HG03342 (cell line): ENCODE data around the gene SEC24A.
"Not testable (repeated sequence)": the region's sequence is repeated elsewhere in the genome, so short reads cannot be mapped to it uniquely, and the experiment has no call there.

Experiments
- ATAC-seq: cut with Tn5 transposase; IDR thresholded peaks from one replicate; pipeline ENCODE4 v1.9.1; 2021; ENCODE audit warnings: mild to moderate bottlenecking, moderate library complexity; ENCODE audit not compliant: unreplicated experiment

The SEC24A gene

GRCh38 chr5:134738963-134739661, 90.5 kb downstream of the SEC24A start:
- ATAC-seq: peak; percentile 25

- ATAC-seq: no peak
These were observed 92.5 kb downstream of the SEC24A start for GRCh38 chr5:134741052-134741451.

- no peak for ATAC-seq
These were observed 93.5 kb downstream of the SEC24A start for GRCh38 chr5:134742134-134742533.

- ATAC-seq: no peak
These were observed 100.8 kb downstream of the SEC24A start for GRCh38 chr5:134749415-134749814.

- peak; percentile 1 for ATAC-seq
These were observed 109.6 kb downstream of the SEC24A start for GRCh38 chr5:134758176-134758503.

GRCh38 chr5:134758504-134759341, 110.1 kb downstream of the SEC24A start, which contains the start of gene DDX46:
Gene DDX46, plus strand, starts transcription at chr5:134758779. Its CDS starts 160 bp downstream, at chr5:134758939.
- ATAC-seq: peak; percentile 97

- ATAC-seq: not testable (repeated sequence)
These were observed 119.1 kb downstream of the SEC24A start for GRCh38 chr5:134767528-134768291.

- ATAC-seq: no peak
These were observed 120.6 kb downstream of the SEC24A start for GRCh38 chr5:134769206-134769605.

GRCh38 chr5:134772461-134773125, 124.0 kb downstream of the SEC24A start:
- ATAC-seq: no peak

GRCh38 chr5:134777366-134777765, 128.8 kb downstream of the SEC24A start:
- ATAC-seq: no peak
